NB4 (cell line): Measurements from ENCODE around the gene TAF10.

Source experiments
- DNase-seq: peaks from one replicate; pipeline ENCODE4 v3.0.0; 2010; ENCODE audit warnings: low read depth
- H3K4me3 ChIP-seq: one replicate; pipeline ENCODE4 v1.5.1; 2011; ENCODE audit warnings: mild to moderate bottlenecking, low read depth, low read length, moderate library complexity
- CTCF ChIP-seq: IDR thresholded peaks from one replicate; pipeline ENCODE4 v1.5.1; 2012; ENCODE audit warnings: low read depth, low read length
- MAX ChIP-seq: IDR thresholded peaks from 2 replicates; pipeline ENCODE4 v1.6.1; 2011; ENCODE audit warnings: low read depth, low read length
- MYC ChIP-seq: IDR thresholded peaks from 2 replicates; pipeline ENCODE4 v1.6.1; 2011; ENCODE audit warnings: low read depth, low read length
- POLR2A ChIP-seq: IDR thresholded peaks from 2 replicates; pipeline ENCODE4 v1.6.1; 2011; ENCODE audit warnings: mild to moderate bottlenecking; ENCODE audit not compliant: insufficient read length; ENCODE audit errors: extremely low read depth

Gene TAF10

GRCh38 chr11:6601041-6601461, 11.0 kb downstream of the TAF10 start:
- TF ChIP-seq MYC (no peak), POLR2A (no peak), CTCF (no peak), MAX (no peak)
- DNase-seq: no peak
- no peak overlapping the region for H3K4me3 ChIP-seq

GRCh38 chr11:6599881-6600390, 12.1 kb downstream of the TAF10 start:
- H3K4me3 ChIP-seq: no peak overlapping the region
- no peak for DNase-seq
- TF ChIP-seq POLR2A: no peak
- TF ChIP-seq MAX: no peak
- TF ChIP-seq MYC: no peak
- no peak for TF ChIP-seq CTCF

GRCh38 chr11:6599449-6599848, 12.6 kb downstream of the TAF10 start:
- no peak for DNase-seq
- no peak for TF ChIP-seq CTCF
- no peak for TF ChIP-seq POLR2A
- TF ChIP-seq MAX: no peak
- TF ChIP-seq MYC: no peak
- H3K4me3 ChIP-seq: no peak overlapping the region

GRCh38 chr11:6598555-6598954, 13.5 kb downstream of the TAF10 start:
- DNase-seq: no peak
- H3K4me3 ChIP-seq: no peak overlapping the region
- no peak for TF ChIP-seq CTCF
- no peak for TF ChIP-seq MAX
- TF ChIP-seq MYC: no peak

GRCh38 chr11:6596239-6596877, 15.7 kb downstream of the TAF10 start:
- H3K4me3 ChIP-seq: no peak overlapping the region
- no peak for TF ChIP-seq CTCF
- no peak for TF ChIP-seq POLR2A
- no peak for TF ChIP-seq MAX
- TF ChIP-seq MYC: no peak
- DNase-seq: no peak
